GM19351 (cell line): ENCODE data around the gene DNAJC25.

ENCODE experiments used
- ATAC-seq: cut with Tn5 transposase; IDR thresholded peaks from one replicate; pipeline ENCODE4 v1.9.1; 2021; ENCODE audit warnings: mild to moderate bottlenecking, moderate library complexity; ENCODE audit not compliant: unreplicated experiment

The DNAJC25 gene

DNA sequence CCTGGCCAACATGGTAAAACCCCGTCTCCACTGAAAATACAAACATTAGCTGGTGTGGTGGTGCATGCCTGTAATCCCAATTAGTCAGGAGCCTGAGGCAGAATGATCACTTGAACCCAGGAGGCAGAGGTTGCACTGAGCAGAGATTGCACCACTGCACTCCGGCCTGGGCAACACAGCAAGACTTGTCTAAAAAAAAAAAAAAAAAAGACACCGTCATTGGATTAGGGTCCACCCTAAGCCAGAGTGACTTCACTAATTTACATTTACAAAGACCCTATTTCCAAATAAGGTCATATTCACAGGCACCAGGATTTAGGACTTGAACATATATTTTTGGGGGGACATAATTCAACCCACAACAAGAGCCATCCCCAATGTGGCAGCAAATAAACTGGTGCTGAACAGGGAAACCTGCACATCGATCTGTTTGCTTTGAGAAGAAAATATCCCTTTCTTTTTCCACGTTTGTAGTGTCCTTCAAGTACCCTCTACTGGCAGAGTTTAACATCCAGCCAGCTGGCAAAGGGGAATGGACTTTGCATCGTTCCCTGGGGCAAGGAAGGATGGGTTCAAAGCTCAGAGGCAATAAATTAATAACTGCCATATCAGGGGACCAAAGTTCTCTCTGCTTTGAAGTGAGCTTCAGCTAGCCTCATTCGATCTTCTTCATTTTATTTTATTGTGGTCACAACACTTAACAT lies 3.7 kb upstream of the DNAJC25 start:
- no peak for ATAC-seq

DNA sequence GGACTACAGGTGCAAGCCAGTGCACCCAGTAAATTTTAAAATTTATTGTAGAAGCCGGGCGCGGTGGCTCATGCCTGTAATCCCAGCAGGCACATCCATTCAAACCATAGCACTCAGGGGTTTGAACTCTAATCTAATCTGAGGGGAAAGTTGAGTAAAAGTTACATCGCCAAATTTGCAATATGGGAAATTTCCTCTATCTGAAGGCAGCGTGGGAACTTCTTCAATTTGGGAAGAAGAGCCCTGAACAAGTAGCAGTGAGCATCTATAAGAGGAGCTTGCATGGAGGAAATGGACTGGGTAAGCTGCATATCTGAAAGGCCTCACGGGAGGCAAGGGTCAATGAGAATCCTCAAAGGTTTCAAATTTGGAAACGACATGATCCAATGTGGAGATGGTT lies 2.7 kb upstream of the DNAJC25 start:
- ATAC-seq: no peak

GRCh38 chr9:111630182-111630963 lies 761 bp upstream of the DNAJC25 start:
- ATAC-seq: peak; percentile 26

DNA sequence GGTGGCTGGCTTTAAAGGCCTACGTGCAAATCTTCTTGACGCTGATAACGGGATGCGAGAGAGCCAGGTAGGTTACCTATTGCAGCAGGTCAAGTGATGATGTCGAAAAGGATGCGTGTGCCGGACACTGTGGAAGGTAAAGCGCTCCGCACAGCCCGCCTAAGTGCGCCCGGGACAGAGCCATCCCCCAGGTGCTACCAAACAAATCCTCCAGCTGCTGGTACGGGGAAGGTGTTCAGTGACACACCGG lies 245 bp upstream of the DNAJC25 start:
- no peak for ATAC-seq

- no peak for ATAC-seq
These were observed 926 bp downstream of the DNAJC25 start for GRCh38 chr9:111632060-111632459.

DNA sequence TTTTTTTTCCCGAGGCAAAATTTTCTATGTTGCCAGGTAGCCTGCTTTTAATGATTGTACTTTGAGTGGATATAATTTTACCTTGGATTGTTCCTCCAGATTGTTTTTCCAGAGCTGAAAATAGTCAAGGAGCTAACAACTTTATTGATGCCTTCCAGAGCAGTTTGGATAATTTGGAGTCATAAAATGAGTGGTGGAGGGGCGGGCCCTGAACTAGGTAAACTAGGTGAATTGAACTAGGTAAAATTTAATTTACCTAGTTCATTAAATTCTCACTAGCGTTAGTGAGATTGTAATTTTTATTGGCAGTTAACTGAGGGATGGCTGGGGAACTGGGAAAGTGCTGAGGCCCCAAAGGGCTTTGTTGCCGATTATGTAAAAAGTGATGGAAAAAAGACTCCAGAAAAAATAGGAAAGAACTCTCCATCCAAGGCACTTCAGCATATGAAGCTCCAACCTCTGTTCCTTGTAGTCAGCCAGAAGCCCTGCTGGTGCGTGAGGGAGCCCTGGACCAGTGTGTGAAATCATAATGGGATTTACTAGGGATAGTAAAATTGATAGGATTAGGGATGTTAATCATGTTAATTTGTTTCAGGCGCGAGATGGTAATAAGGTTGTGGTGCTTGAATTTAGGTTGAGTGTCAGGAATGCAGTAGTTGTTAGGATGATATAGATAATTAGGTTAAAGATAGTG lies 1.7 kb downstream of the DNAJC25 start:
- no peak for ATAC-seq

DNA sequence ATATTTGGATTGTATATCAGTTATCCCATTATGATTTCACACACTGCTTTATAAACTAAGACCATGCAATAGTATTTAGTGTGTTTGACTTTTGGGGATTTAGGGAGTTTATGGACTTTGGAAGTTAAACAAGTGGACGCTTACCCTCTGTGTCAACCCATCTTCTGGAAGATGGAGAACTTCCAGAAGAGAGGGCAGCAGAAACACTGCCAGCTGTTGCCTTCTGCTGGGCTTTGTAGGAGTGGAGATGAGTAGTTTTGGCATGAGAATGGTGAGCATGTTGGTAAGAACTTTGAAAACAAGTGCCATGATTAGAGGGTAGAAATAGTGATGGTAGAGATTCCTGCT lies 2.2 kb downstream of the DNAJC25 start:
- no peak for ATAC-seq

DNA sequence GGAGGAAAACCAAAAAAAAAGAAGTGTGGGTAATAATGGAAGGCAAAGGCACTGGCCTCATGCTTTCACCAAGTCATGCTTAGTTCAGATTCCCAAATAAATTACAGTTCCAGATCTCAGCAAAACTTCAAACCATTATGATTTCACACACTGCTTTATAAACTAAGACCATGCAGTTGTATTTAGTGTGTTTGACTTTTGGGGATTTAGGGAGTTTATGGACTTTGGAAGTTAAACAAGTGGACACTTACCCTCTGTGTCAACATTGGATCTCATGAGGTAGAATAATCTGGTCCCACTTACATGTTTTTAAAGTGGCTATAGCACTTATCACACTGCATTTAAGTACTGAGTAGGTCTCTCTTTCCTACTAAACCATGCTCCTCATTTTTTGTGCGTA lies 3.7 kb downstream of the DNAJC25 start:
- ATAC-seq: no peak

- ATAC-seq: no peak
These were observed 6.4 kb downstream of the DNAJC25 start for GRCh38 chr9:111637421-111637950.

DNA sequence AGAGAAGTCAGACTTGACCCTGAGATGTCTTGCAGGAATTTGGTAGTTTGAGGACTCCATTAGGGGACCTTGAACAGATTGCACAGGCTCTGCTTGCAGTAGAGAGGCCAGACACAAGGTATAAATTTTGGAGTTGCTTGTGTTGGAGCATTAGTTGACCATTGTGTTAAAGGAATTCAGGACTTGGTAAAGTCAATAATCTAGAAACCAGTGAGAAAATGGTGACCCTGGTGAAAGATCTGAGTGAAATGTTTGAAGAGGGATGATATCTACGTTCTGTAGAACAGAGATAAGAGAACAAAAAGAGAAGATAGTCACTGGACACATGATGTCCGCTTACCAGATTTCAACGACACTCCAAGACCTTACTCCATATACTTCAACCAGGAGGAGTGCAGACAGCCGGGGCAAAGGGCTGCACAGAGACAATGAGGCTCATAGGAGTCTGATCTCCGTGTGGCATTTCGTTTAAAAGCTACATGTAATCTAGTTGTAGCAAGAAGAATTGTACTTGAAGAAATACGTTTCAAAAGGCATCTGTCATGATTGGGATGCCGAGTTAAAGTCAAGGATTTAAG lies 13.2 kb downstream of the DNAJC25 start:
- ATAC-seq: no peak

DNA sequence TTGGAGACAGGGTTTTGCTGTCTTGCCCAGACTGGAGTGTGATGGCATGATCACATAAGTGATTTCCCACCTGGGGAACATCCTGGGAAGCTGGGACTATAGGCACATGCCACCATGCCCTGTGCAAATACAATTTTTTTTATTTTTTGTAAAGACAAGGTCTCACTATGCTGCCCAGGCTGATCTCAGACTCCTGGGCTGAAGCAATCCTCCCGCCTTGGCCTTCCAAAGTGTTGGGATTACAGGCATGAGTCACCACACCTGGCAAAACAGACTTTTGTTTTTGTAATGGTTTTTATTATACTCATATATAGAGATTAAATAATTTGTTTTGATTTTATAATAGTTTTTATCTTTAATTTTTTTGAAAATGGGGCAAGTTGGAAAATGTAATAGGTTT lies 14.7 kb downstream of the DNAJC25 start:
- no peak for ATAC-seq

DNA sequence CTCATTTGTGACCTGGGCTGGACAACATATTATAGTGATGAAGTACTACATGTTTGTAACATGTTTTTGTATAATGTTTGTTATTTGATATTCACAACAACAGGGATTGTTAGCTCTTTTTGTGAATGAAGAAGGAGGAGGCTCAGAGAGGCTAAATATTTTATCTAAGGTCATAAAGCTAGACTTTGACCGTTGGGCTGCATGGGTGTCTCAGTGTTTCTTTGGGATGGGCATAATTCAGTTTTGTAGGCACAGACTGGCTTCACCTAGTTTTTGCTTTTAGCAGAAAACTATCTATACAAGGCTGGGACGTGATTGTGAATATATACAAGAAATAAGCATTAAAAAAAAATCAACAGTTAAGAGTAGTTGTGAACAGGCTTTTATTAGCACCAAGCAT lies 15.3 kb downstream of the DNAJC25 start:
- ATAC-seq: no peak

GRCh38 chr9:111648066-111648465 lies 16.9 kb downstream of the DNAJC25 start:
- no peak for ATAC-seq

DNA sequence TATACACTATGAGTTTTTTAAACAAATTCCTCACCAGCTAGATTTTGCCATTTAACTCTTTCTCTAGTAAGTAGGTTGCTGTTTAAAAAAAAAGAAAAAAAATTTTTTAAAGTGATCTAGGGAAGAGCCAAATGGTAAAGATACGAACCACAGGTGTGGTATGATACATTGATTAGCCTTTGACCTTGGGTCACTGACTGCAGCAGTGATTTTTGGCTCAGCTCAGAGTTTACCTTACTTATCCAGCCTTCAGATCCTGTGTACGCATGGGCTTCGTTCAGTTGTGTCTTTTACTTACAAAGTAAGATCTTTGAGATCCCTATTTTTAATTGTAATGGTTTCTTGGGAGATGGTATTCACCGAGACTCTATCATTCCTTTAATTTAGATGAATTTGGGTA lies 17.9 kb downstream of the DNAJC25 start:
- ATAC-seq: no peak

- no peak for ATAC-seq
These were observed 25.9 kb downstream of the DNAJC25 start for GRCh38 chr9:111657051-111657450.

- ATAC-seq: no peak
These were observed 27.8 kb downstream of the DNAJC25 start for GRCh38 chr9:111658943-111659342.

DNA sequence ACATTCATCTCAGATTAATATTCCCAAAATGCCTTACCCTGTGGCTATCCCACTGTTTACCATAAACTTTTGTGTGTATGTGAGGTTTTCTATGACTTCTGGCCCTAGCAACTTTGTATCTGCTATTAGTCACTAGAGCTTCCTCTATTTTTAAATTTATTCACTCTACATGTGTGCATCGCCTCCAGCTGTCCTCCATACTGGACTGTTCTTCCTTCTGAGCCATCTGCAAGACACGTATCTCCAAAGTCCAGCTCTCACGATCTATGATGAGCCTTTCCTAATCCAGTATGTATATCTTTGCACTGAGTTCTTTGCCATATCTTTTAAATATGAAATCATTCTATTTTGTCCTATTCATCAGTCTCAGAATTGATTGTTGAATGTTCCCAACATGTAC lies 28.6 kb downstream of the DNAJC25 start:
- no peak for ATAC-seq

GRCh38 chr9:111661150-111661801 lies 30.1 kb downstream of the DNAJC25 start, which contains the start of gene GNG10:
Gene GNG10 (plus strand): TSS chr9:111661605. CDS start chr9:111661635, 30 bp downstream.
- peak; percentile 83 for ATAC-seq

GRCh38 chr9:111661802-111662521 lies 30.8 kb downstream of the DNAJC25 start:
- peak; percentile 34 for ATAC-seq

DNA sequence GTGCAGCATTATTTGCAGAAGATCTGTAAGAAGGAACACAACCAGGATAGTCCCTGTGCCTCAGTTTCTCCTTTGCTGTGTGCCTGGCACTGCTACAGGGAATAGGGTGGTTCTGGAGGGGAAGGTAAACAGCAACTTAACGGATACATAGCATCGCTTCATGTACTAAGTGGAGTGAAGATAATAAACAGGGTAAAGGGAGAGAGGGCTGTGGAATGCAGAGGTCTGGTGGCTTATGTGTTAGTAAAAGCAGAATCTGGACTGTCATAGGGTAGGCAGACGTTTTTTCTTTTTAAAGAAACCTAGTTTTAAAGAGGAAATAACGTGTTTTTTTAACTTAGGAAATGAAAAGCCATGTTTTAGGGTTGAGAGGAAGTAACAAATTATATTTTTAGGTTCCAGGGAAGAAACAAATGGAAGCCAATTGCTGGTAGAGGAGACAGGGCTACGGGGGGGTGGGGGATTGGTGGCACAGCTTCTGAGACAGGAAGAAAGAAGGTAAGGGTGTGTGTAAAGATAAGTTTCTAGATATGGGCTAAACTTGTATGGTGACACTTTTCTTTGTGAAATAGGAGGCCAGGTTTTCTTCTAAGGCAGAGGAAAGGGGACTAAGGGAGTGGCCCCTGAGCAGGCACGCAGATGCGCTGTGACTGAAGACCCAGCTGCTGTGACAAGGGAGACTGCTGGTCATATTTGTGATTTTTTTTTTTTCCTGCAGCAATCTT lies 31.6 kb downstream of the DNAJC25 start:
- no peak for ATAC-seq
